OCI-LY3 (cell line): ENCODE results near the gene NTSR2.

Experiments used
- H2AFZ ChIP-seq: fragments of 200-600, 300-600 bp; shearing (Covaris generic); 2 replicates; pipeline ENCODE4 v1.6.0; 2014; ENCODE audit warnings: antibody characterized with exemption, low read depth, low read length
- H3K27ac ChIP-seq: fragments of 200-600, 300-600 bp; sonication (generic); 2 replicates; pipeline ENCODE4 v1.5.1; 2014; ENCODE audit warnings: mild to moderate bottlenecking, low read length, moderate library complexity, mixed read lengths
- H3K27me3 ChIP-seq: fragments of 200-600, 300-600 bp; sonication (generic); 2 replicates; pipeline ENCODE4 v1.6.1; 2014; ENCODE audit warnings: low read depth, low read length, mixed read lengths
- H3K36me3 ChIP-seq: fragments of 200-600, 300-600 bp; sonication (generic); replicated peaks from 2 replicates; pipeline ENCODE3; 2014; ENCODE audit warnings: low read depth, low read length, mixed read lengths
- H3K4me1 ChIP-seq: fragments of 300-600, 200-600 bp; sonication (generic); 2 replicates; pipeline ENCODE4 v1.6.1; 2014; ENCODE audit warnings: low read length, mixed read lengths
- H3K4me2 ChIP-seq: fragments of 200-600, 300-600 bp; sonication (generic); 2 replicates; pipeline ENCODE4 v1.6.1; 2014; ENCODE audit warnings: low read length, mixed read lengths
- H3K4me3 ChIP-seq: fragments of 300-600, 200-600 bp; sonication (generic); 2 replicates; pipeline ENCODE4 v1.5.1; 2014; ENCODE audit warnings: antibody characterized with exemption, mild to moderate bottlenecking, low read length, moderate library complexity
- H3K79me2 ChIP-seq: fragments of 300-600, 200-600 bp; shearing (Covaris generic); 2 replicates; pipeline ENCODE4 v1.6.1; 2014; ENCODE audit warnings: mild to moderate bottlenecking, low read length, mixed read lengths
- H3K9ac ChIP-seq: fragments of 300-600, 200-600 bp; shearing (Covaris generic); 2 replicates; pipeline ENCODE4 v1.6.0; 2014; ENCODE audit warnings: mild to moderate bottlenecking, low read length, moderate library complexity
- H3K9me3 ChIP-seq: fragments of 200-600, 300-600 bp; shearing (Covaris generic); 2 replicates; pipeline ENCODE4 v1.6.1; 2014; ENCODE audit warnings: low read length, mixed read lengths; ENCODE audit not compliant: insufficient read depth
- H4K20me1 ChIP-seq: fragments of 200-600, 300-600 bp; sonication (generic); 2 replicates; pipeline ENCODE4 v1.6.1; 2016; ENCODE audit warnings: low read length, mixed read lengths; ENCODE audit not compliant: insufficient read depth
- CTCF ChIP-seq: fragments of 200-600, 300-600 bp; sonication (generic); IDR thresholded peaks from 2 replicates; pipeline ENCODE4 v1.5.1; 2014; ENCODE audit warnings: antibody characterized with exemption, low read length, low read depth
- EZH2phosphoT487 ChIP-seq: fragments of 200-600 bp; shearing (Covaris generic); IDR thresholded peaks from 2 replicates; pipeline ENCODE4 v1.6.1; 2018; ENCODE audit warnings: antibody characterized with exemption, mixed run types, low read depth

Gene NTSR2

DNA sequence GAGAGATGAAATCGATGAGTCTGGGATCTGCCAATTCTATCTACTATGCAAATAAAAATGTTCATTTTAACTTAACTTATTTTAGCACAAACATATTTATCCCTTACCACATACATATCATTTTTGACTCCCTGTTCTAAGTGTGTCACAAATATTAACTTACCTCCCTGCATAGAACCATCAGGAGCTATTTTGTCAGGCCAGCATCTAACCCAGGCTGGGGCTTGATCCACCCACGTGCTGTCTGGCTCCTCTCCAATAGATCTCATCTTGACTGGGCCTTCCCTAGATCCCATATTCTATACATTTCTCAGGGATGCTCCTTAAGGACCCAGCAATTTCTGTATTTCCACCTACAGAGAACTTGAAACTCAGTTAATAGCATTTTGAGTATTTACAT is 20.9 kb downstream of the NTSR2 start:
- Histone ChIP-seq H3K27ac (no peak overlapping the region), H2AFZ (no peak overlapping the region), H3K4me1 (no peaks in the 10 kb centered on the region), H3K4me2 (no peak overlapping the region), H3K27me3 (peaks cover 12% of the 10 kb centered on the region), H3K79me2 (no peaks in the 10 kb centered on the region), H3K36me3 (no peaks in the 10 kb centered on the region), H3K9ac (no peak overlapping the region), H3K9me3 (no peaks in the 10 kb centered on the region), H4K20me1 (no peaks in the 10 kb centered on the region), H3K4me3 (no peak overlapping the region)
- TF ChIP-seq CTCF (no peak), EZH2phosphoT487 (no peak)

- no peak overlapping the region for H3K27ac ChIP-seq
- no peaks in the 10 kb centered on the region for H4K20me1 ChIP-seq
- no peaks in the 10 kb centered on the region for H3K9me3 ChIP-seq
- H2AFZ ChIP-seq = no peak overlapping the region
- no peaks in the 10 kb centered on the region for H3K4me1 ChIP-seq
- no peak overlapping the region for H3K4me3 ChIP-seq
- no peak overlapping the region for H3K9ac ChIP-seq
- TF ChIP-seq EZH2phosphoT487 = no peak
- no peak for TF ChIP-seq CTCF
- peaks cover 12% of the 10 kb centered on the region for H3K27me3 ChIP-seq
- H3K4me2 ChIP-seq = no peak overlapping the region
- H3K79me2 ChIP-seq = no peaks in the 10 kb centered on the region
- H3K36me3 ChIP-seq = no peaks in the 10 kb centered on the region
Measured at GRCh38 chr2:11647834-11648600, 22.0 kb downstream of the NTSR2 start.

DNA sequence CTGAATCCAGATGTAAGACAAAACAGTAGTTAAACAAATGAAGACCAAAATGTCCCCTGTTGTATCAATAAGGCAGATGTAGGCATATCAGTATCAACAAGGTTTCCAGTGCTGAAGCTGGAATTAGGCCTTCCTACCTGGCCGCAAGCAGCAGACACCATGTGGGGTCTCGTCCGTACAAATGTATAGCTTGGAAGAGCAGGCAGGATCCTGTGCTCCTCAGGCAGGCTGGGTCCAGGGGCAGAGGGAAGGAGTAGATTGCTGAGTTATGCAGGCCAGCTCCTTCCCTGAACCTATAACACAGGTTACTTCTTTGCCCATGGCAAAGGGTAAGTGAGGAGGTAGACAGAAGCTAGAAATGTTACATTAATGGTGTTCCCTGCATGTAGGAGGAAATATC is 23.5 kb downstream of the NTSR2 start:
- no peaks in the 10 kb centered on the region for H3K36me3 ChIP-seq
- H3K27me3 ChIP-seq = peaks cover 9% of the 10 kb centered on the region
- no peaks in the 10 kb centered on the region for H4K20me1 ChIP-seq
- H3K79me2 ChIP-seq = no peaks in the 10 kb centered on the region
- no peak overlapping the region for H3K9ac ChIP-seq
- H3K4me1 ChIP-seq = no peaks in the 10 kb centered on the region
- TF ChIP-seq CTCF (no peak), EZH2phosphoT487 (no peak)
- H2AFZ ChIP-seq = no peak overlapping the region
- H3K4me3 ChIP-seq = no peak overlapping the region
- no peak overlapping the region for H3K27ac ChIP-seq
- no peaks in the 10 kb centered on the region for H3K9me3 ChIP-seq
- H3K4me2 ChIP-seq = no peak overlapping the region

DNA sequence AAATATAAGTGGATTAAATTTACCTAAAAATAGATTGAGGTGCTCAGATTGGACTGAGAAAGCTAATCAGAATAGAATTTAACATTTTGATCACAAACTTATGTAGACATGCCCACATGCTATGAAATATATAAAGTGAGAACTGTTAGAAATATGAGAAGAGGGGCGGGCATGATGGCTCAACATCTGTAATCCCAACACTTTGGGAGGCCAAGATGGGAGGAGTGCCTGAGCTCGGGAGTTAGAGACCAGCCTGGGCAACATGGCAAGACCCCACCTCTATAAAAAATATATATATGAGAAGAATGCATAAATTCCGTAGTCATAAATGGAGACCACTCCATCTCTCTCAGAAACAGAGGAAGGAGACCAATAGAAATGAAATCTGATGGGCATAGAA is 25.7 kb downstream of the NTSR2 start:
- Histone ChIP-seq H4K20me1 (no peaks in the 10 kb centered on the region), H3K4me1 (peaks cover 11% of the 10 kb centered on the region)

More for the DNA sequence above, 25.7 kb downstream of the NTSR2 start:
- H3K27ac ChIP-seq = no peak overlapping the region
- no peaks in the 10 kb centered on the region for H3K79me2 ChIP-seq
- H3K27me3 ChIP-seq = no peaks in the 10 kb centered on the region
- no peaks in the 10 kb centered on the region for H3K9me3 ChIP-seq
- H3K4me2 ChIP-seq = no peak overlapping the region
- TF ChIP-seq EZH2phosphoT487 (no peak), CTCF (no peak)
- H3K4me3 ChIP-seq = no peak overlapping the region
- no peaks in the 10 kb centered on the region for H3K36me3 ChIP-seq
- no peak overlapping the region for H2AFZ ChIP-seq
- no peak overlapping the region for H3K9ac ChIP-seq
